ENCODE data around the gene TRAPPC4.
"Not testable (repeated sequence)": the region's sequence is repeated elsewhere in the genome, so short reads cannot be mapped to it uniquely, and the experiment has no call there.

Gene TRAPPC4

DNA sequence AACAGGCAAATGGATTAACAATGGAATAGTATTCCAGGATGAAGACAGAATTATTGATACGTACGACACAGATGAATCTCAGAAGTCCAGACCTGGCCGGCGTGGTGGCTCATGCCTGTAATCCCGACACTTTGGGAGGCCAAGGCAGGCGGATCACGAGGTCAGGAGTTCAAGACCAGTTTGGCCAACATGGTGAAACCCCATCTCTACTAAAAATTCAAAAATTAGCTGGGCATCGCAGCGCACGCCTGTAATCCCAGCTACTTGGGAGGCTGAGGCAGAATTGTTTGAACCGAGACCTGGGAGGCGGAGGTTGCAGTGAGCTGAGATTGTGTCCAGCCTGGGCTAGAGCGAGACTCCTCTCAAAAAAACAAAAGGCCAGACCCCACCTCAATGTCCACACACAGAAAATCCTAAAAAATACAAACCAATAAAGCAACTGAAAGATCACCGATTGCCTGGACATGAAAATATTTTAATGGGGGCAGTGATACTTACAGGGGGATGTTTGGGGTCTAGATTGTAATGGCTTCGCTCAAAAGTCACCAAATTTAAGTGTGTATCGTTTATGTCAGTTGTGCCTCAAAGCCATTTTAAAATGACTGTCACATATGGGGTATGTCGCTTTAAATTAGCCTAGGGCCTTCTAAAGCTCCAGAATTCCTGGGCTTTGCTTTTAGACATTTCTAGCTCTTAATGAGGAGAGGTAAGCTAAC, 4.2 kb upstream of the TRAPPC4 start:
- DNase-seq, result no peak

DNA sequence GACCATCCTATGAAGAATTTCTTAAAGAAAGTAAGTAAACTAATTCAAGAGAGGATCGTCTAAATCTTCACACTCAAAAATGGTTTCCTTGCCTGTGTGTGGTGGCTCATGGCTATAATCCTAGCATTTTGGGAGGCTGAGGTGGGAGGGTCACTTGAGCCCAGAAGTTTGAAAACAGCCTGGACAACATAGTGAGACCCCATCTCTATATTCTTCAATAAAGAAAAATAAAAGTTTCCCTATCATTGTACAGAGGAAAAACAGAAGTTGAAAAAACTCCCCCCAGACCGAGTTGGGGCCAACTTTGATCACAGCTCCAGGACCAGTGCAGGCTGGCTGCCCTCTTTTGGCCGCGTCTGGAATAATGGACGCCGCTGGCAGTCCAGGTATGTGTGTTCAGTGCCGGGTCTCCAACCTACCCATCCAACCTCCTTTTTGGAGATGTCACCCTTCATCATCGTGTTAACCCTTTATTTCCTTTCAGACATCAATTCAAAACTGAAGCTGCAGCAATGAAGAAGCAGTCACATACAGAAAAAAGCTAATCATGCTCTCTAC, 3.4 kb upstream of the TRAPPC4 start:
- no peak for DNase-seq

DNA sequence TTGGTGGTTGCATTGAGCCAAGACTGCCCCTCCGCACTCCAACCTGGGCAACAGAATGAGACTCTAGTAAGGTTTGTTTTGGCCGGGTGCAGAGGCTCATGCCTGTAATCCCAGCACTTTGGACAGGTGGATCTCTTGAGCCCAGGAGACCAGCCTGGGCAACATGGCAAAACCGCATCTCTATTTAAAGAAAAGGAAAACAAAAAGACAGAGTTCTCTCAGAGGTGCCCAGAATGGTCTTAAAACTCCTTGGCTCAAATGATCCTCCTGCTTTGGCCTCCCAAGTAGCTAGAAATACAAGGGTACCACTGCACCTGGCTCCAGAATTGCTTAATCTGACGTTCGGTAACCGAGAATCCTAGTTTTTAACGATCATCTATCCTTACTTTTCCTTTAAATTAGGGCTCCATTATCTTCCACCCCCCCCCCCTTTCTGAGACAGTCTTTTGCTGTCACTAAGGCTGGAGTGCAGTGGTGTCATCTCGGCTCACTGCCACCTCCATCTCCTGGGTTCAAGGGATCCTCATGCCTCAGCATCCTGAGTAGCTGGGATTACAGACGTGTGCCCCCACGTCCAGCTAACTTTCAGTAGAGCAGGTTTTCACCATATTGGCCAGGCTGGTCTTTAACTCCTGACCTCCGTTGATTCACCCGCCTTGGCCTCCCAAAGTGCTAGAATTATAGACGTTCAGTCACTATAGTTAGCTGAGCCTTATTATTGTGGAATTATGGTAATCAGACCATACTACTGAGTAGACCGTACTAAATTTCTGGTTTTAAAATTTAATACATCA, 2.2 kb upstream of the TRAPPC4 start:
- no peak for DNase-seq

DNA sequence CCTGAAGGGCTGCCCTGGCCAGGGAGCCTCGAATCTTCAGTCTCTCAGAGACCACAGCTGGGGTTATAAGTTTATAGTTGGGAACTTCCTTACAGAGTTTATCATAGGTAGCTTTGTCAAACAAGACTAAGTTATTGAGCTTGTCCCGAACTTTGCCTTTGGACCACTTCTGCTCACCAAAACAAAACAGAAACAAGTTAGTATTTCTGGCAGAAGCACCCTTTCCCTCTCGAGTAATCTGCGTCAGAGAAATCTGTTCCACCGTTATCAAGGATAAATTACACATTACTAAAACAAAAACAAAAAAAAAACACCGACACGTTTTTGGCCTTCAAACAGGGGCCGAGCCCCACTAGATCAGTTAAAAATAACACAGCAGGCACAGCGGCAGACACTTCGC, 1.2 kb upstream of the TRAPPC4 start:
- not testable (repeated sequence) for DNase-seq

DNA sequence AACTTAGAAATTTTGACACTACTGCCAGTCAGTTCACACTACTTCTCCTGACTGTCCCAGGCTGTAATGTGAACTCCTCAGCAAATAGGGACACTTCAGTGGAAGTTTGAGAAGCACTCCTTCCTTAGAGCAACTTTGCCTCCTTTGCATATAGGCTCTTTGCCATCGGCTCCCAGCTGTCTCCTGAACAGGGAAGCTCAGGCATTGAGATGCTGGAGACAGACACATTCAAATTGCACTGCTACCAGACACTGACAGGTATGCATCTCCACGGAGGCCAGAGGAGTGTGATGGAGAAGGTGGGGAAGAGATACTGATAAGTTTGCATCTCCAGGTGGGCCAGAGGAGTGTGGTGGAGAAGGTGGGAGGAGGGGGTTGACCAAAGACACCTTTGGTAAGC, 1.4 kb downstream of the TRAPPC4 start:
- DNase-seq, result no peak

DNA sequence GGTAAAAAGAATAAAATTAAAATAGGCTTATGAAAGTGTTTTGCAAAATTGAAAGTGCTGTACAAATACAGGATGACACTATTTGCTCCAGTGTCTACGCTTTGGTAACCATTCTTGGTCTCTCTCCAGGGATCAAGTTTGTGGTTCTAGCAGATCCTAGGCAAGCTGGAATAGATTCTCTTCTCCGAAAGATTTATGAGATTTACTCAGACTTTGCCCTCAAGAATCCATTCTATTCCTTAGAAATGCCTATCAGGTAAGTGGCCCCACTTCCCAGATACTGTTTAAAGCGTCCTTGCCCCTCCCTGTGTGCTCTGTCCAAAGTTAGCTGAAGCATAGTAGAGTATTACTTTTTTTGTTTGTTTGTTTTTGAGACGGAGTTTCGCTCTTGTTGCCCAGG, 3.1 kb downstream of the TRAPPC4 start:
- DNase-seq, result no peak

DNA sequence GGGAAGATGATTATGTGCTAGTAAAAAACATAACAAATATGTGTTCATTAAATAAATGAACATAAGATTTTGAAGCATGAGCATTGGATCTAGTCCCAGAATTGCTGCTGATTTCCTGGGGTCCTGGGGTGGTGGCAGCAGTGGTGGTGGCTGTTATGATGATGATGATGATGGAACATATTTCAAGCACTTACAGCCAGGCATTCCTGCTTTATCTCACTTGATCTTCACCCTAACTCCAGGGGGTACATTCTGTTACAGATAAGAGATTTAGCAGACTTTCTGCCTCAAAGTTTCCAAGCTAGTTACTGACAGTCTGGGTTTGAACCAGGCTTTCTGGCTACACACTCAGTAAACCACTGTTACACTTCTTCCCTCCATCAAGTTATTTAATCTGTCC, 5.2 kb downstream of the TRAPPC4 start:
- DNase-seq, result no peak

DNA sequence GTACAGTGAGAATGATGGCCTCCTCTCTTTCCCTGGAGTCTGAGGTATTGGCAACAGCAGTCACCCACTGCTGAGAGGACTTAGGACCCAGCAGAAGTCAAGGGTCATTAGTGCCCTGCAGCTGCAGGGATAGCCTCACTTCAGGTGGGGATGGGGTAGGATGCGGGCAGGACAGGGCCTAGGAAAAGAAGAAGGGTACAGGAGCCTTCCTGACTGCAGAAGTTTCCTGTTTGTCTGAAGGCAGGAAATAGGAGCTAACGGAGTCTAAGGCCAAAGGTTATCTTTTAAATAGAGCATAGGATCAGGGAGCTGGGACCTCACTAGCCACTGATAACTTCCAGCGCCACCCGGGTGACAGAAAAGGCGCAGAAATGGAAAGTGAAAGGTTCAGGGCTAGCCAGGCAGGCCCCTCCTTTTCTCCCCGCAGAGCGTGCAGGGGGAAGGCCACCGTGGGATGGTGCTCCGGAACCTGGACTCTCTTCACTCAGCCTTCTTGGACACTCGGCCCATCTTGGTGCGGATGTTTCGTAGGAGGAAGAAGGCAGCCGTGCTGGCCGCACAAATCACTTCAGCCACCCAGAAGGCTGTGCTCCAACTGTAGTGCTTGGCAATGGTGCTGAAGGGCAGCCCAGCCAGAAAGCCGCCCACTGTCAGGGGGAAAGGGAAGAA, 6.0 kb downstream of the TRAPPC4 start:
- no peak for DNase-seq

DNA sequence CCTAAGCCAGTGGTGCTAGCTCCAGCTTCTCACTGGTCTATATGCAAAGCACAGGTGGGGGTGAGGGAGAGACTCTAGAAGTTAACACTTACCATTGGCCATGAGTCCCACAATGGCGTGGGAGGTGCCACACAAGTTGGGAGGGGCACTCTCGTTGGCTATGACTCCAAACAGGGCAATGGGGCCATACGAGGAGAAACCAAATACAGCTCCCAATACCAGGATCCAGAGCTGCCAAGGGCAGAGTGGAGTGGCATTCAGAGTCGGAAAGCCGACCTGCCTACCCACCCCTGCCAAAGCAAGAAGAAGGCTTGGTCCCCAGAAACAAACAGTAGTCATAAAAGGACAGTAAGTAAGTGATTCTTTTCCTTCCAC, 6.5 kb downstream of the TRAPPC4 start:
- no peak for DNase-seq

DNA sequence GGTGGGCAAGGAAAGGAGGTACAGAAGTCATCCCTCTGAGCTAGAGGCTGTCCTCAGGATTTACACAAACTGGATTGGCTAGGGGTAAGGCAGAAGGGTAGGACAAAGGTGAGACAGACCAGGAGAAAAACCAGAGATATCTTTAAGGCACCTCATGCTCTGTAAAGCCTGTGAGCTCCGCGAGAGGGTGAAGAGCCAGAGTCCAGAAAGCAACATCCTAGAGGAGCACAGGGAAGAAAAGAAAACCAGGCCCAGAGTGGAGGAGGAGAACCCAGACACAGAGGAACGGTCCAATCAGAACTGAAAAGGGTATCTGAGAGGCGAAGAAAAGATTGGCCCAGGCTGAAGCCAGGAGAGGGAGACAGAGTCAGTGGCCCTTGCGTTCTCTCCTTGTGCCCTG, 7.0 kb downstream of the TRAPPC4 start:
- DNase-seq, result no peak

DNA sequence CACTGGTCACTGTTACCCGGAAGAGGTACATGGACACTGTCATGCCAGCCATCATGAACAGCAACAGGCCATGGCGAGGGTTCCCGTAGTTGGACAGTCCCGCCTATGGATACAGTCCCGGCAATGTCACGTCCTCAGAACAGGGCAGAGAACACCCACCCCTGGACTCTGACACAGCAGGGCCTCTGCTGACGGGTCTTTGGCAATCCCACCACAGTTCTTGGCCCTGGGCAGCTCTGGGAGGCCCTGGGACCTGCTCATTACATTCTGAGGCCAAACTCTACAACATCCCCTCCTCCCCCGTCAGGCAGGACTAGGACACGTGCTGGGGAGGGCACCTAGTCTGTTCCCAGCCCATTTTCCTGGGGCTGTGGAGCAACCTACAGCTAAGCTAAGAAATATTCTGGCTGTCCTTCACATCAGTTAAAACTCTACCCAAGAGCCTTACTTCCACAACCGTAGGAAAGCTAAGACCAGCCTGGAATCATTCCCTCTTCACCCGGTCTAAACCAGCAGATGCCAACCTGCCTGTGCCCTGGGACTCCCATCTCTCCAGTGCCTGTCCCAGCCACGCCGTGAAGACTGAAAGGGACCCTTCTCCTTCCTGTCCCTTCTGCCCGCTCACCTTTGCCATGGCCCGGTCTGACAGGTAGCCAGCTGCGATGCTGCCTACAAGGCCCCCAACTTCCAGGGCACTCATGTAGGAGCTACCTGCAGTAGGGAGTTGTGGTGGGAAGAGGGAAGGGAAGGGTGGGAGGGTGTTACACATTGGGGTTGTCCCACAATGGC, 7.6 kb downstream of the TRAPPC4 start:
- no peak for DNase-seq

DNA sequence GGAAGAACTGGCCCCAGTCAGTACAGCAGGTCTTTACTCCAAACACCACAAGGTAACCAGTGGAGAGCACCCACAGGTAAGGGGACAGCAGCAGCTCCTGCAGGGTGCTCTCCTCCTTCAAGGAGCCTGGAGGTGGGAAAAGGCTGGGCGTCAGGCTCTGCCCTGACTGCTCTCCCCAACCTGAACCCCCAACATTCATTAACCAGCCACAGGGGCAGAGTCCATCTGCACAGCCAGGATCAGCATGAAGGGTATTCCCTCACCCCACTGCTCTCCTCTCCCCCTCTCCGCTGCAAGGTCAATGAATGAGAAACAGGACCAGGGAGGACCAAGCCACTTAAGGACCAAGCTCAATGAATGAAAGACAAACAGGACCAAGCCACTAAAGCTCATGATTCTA, 8.4 kb downstream of the TRAPPC4 start:
- no peak for DNase-seq

DNA sequence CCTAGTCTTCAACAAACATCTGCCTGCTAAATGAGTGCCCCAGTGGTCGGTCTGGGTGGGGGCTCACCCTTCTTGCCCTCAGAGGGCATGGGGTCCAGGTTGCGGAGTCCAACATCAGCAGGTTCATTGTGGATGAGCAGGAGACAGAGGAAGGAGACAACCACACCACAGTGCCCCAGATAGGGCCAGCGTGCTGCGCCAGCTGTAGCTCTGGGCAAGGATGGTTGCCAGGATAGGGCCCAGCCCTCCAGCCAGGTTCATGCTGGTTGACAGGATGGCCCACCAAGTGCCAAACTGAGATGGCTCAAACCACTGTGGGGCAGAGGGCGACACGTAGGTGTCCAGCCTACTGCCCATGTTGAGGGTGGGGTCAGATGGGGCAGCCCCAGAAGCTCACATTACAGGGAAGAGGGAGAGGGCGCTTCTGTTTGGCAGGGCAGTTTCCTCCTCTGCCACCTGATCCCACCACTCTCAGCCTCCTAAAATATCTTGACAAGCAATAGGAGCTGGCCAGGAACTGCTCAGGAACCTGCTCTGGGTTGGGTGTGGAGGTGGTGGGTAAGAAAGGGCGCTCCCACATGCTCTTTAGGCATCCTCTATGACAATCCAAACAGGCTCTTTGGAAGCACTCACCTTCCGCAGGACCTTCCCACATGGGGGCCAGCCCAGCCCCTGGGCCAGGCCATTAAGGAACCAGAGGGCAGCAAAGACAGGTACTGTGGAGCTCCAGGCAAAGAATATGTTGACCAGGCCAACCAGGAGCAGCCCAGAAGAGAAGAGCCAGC, 9.2 kb downstream of the TRAPPC4 start:
- DNase-seq, result no peak

DNA sequence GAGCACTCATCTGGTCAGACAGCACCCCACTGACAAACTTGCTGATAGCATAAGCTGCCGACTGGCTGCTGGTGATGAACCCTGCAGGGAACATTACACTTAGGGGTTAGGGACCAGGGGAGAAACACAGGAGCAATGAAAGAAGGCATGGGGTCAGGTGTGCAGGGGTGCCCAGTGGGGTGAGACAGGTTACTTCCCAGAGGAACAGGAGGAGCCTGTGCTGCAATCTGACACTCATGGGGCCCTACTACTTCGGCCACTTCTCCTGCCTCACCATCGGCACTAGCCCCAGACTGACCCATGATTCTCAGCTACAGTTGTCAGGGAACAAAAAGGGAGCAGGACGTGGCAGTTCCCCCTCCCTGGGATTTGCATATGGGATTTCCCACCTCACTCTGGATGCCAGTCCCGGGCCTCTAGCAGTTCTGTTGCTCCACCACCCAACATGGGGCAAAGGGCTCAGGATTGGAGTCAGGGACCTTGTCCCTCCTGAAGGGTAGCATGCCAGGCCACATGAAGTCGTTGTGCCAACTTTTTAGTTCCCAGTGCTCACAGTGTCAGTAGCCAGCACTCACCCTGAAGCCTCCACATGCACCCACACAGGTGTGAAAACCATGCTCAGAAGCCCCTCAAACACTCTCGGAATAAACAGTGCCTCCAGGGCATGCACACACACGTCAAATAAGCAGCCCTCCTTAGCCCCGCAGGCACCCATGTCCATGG, 9.9 kb downstream of the TRAPPC4 start:
- no peak for DNase-seq

DNA sequence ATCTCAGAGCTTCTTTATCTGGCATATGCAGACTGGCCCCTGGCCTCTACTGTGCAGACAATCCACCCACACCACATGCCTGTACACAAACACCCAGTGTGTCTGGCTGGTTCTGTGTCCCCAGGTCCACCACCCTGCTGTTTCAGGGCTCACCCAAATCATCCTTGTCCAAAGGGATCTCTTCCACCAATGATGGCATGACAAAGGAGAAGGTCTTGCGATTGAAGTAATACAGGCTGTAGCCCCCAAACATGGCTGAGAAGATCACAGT, 10.4 kb downstream of the TRAPPC4 start:
- DNase-seq, result no peak

DNA sequence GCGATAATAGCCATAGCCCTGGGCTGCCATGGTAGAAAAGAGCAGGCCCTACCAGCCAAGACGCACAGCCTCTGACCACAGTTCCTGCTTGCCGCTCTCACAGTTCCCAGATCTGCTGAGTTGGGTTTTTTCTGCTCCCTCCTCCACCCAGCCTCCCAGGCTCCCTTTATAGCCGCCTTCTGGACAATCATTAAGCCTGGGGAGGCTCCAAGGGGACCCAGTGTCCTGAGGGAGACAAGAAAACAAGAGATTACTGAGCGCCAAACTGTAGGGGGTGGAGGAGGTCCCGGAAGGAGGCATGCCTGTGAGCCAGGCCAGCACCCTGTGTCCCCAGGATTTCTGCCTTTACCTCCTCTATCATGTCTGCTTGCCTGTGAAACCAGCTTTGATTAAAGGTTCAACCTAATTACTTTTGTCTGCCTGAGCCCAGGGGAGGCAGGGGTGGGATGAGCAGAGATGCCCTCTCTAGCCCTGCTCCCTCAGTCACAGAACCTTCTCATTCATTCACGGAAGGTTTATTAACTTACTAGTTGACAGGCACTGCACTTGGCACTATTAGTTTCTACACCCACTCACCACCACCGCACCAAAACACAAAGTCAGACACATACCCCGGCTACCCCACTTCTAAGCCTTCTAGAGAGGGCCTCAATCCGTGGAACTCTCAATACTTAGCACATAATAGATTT, 10.9 kb downstream of the TRAPPC4 start:
- peak; percentile 66 for DNase-seq

DNA sequence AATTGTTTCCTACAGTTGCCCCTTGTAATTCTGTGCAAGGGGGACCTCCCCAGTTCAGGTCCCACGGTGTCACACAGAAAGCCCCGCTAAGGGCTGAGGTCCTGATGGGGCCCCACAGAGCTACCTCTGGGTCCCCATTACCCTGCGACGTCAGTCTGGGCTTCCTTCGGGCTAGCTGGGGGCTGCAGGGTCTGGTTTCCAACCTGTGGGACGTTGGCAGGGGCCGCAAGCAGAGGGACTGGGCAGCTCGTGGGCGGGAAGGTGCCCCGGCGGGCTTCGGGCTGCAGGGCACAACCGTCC, 11.4 kb downstream of the TRAPPC4 start:
- DNase-seq, result no peak

DNA sequence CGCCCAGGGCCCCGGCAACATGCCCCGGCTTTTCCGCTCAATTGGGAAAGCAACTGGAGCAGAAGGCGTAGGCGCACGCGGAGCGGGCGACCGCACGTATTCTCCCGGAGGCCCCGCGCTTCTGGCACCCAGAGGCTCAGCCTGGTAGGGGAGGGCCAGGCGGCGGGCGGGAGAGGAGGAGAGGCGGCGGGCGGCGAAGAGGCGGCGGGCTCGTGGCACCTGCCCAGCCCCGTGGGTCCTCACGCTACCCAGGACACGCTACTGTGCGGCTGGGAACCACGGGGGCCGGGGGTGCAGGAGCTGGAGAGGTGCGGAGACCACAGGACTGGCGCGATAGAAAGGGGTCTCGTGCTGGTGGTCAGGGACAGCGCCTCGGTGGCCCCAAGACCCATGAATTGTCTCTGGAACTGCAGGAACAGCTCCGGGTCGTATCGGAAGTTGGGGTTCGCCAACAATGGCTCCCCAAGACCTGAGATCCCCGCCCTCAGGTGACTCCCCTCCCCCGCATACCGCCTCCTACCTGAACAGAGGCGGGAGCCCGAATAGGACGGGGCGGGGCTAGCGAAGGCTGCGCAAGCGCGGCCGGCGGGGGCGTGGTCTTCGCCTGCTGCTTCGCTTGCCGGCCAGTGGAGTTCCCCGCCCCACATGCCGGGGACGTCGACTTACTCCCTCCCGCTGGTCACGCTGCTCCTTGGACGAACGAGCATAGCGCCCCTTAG, 11.9 kb downstream of the TRAPPC4 start, which contains the start of gene SLC37A4:
Gene SLC37A4 (minus strand): TSS at position 549 of the 719 bp plus-strand sequence.
- peak; percentile 96 for DNase-seq

DNA sequence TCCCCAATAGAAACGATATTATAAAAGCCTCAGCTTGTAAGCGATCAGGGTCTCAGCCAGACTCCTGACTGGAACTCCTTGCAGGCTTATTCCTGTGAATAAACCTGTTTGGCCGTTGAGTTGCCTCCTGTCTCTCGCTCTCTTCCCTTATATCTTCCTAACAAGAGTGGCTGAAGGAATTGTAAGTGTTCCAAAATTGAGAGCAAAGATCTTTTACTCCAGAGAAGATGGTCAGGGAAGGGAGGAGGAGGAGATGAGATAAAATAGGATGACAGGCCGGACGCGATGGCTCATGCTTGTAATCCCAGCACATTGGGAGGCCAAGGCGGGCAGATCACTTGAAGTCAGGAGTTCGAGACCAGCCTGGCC, 13.3 kb downstream of the TRAPPC4 start:
- no peak for DNase-seq

DNA sequence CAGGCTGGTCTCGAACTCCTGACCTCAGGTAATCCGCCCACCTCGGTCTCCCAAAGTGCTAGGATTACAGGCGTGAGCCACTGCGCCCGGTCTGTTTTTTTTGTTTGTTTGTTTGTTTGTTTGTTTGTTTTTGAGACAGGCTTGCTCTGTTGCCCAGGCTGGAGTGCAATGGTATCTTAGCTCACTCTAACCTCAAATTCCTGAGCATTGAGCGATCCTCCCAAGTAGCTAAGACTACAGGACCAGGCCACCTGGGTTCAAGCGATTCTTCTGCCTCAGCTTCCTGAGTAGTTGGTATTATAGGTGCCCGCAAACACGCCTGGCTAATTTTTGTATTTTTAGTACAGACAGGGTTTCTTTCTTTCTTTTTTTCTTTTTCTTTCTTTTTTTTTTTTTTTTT, 14.9 kb downstream of the TRAPPC4 start:
- DNase-seq, result not testable (repeated sequence)

DNA sequence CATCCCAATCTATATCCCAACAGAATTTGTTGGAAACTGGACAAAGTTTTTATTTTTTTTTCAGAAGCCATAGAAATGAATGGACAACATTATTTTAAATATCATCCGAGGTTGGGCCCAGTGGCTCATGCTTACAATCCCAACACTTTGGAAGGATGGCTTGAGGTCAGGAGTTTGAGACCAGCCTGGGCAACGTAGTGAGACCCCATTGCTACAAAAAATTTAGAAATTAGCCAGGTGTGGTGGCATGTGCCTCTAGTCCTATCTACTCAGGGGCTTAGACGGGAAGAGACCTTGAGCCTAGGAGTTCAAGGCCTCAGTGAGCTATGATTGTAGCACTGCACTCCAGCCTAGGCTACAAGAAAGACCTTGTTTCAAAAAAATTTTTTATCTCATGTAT, 16.2 kb downstream of the TRAPPC4 start:
- DNase-seq, result no peak
